ENCODE measurements around the gene ENOX2. TPM values are rescaled to one million over a fixed set of nuclear protein-coding genes. Genes with fewer than 3 reads are reported as not detected.

The ENOX2 gene
- total RNA-seq, 1 experiment from 2014 or later = 21.4 TPM

- DNase-seq = no peak
- H3K4me2 ChIP-seq = no peak overlapping the region
- ChIA-PET POLR2A (ENCODE audit: unreplicated experiment) (interaction anchor here (0.6 kb wide), 1 partner anchor 11 kb away, joined by 4 read pairs; no protein-coding TSS in a partner anchor), CTCF (no interaction called here)
- no peaks in the 10 kb centered on the region for H3K79me2 ChIP-seq (ENCODE audit: low read depth)
- H3K27me3 ChIP-seq (ENCODE audit: insufficient read depth, low read depth) = no peaks in the 10 kb centered on the region
- no TSS peak for BruUV-seq (replicated peaks)
- H3K9me2 ChIP-seq (ENCODE audit: insufficient read depth) = no peaks in the 10 kb centered on the region
- no peaks in the 10 kb centered on the region for H3K36me3 ChIP-seq (ENCODE audit: low read depth)
- H3K4me1 ChIP-seq (replicated peaks; ENCODE audit: insufficient read depth) = no peaks in the 10 kb centered on the region
- no peaks in the 10 kb centered on the region for H3F3A ChIP-seq (ENCODE audit: insufficient read depth, low read depth)
- intact Hi-C loops (cut with micrococcal nuclease; ENCODE audit: unreplicated experiment) = no loop called here
- H3K27ac ChIP-seq = no peak overlapping the region
- H3K9me3 ChIP-seq (ENCODE audit: insufficient read depth, low read depth) = no peaks in the 10 kb centered on the region
- H3K4me3 ChIP-seq = no peak overlapping the region
- no peak overlapping the region for H2AFZ ChIP-seq
- TF ChIP-seq EZH2 (IDR thresholded peaks at IDR 0.05; ENCODE audit: low read depth) (no peak), CTCF (conservative IDR thresholded peaks at IDR 0.05) (no peak)
- no peaks in the 10 kb centered on the region for H4K20me1 ChIP-seq (ENCODE audit: insufficient read depth)
Observed at GRCh38 chrX:130746077-130746476, 156.9 kb downstream of the ENOX2 start.

- CTCF ChIA-PET = no interaction called here
Observed at GRCh38 chrX:130741584-130741983, 161.4 kb downstream of the ENOX2 start.

GRCh38 chrX:130741151-130741550, 161.9 kb downstream of the ENOX2 start:
- Histone ChIP-seq H3K4me2 (no peak overlapping the region), H3K27ac (no peak overlapping the region), H3K27me3 (ENCODE audit: insufficient read depth, low read depth) (no peaks in the 10 kb centered on the region), H3K9me2 (ENCODE audit: insufficient read depth) (no peaks in the 10 kb centered on the region), H3K9me3 (ENCODE audit: insufficient read depth, low read depth) (no peaks in the 10 kb centered on the region), H2AFZ (no peak overlapping the region), H3K4me3 (no peak overlapping the region), H3K79me2 (ENCODE audit: low read depth) (no peaks in the 10 kb centered on the region), H3K36me3 (ENCODE audit: low read depth) (no peaks in the 10 kb centered on the region), H4K20me1 (ENCODE audit: insufficient read depth) (no peaks in the 10 kb centered on the region), H3K4me1 (replicated peaks; ENCODE audit: insufficient read depth) (no peaks in the 10 kb centered on the region), H3F3A (ENCODE audit: insufficient read depth, low read depth) (no peaks in the 10 kb centered on the region)
- BruUV-seq (replicated peaks) = no TSS peak
- CTCF ChIA-PET = no interaction called here
- TF ChIP-seq CTCF (conservative IDR thresholded peaks at IDR 0.05) (no peak), EZH2 (IDR thresholded peaks at IDR 0.05; ENCODE audit: low read depth) (no peak)
- intact Hi-C loops (cut with micrococcal nuclease; ENCODE audit: unreplicated experiment) = no loop called here
- POLR2A ChIA-PET (ENCODE audit: unreplicated experiment) = no interaction called here
- no peak for DNase-seq

More at GRCh38 chrX:130741584-130741983, 161.4 kb downstream of the ENOX2 start:
- H3K4me2 ChIP-seq = no peak overlapping the region
- POLR2A ChIA-PET (ENCODE audit: unreplicated experiment) = no interaction called here
- H3F3A ChIP-seq (ENCODE audit: insufficient read depth, low read depth) = no peaks in the 10 kb centered on the region
- no peak for DNase-seq
- TF ChIP-seq CTCF (conservative IDR thresholded peaks at IDR 0.05) (no peak), EZH2 (IDR thresholded peaks at IDR 0.05; ENCODE audit: low read depth) (no peak)
- no peaks in the 10 kb centered on the region for H3K9me2 ChIP-seq (ENCODE audit: insufficient read depth)
- H4K20me1 ChIP-seq (ENCODE audit: insufficient read depth) = no peaks in the 10 kb centered on the region
- no peaks in the 10 kb centered on the region for H3K9me3 ChIP-seq (ENCODE audit: insufficient read depth, low read depth)
- H3K4me1 ChIP-seq (replicated peaks; ENCODE audit: insufficient read depth) = no peaks in the 10 kb centered on the region
- no peaks in the 10 kb centered on the region for H3K36me3 ChIP-seq (ENCODE audit: low read depth)
- no peak overlapping the region for H2AFZ ChIP-seq
- H3K79me2 ChIP-seq (ENCODE audit: low read depth) = no peaks in the 10 kb centered on the region
- BruUV-seq (replicated peaks) = no TSS peak
- no peaks in the 10 kb centered on the region for H3K27me3 ChIP-seq (ENCODE audit: insufficient read depth, low read depth)
- H3K27ac ChIP-seq = no peak overlapping the region
- intact Hi-C loops (cut with micrococcal nuclease; ENCODE audit: unreplicated experiment) = no loop called here
- H3K4me3 ChIP-seq = no peak overlapping the region

All from PC-9 (cell line).